Stimulated activated CD4-positive, alpha-beta T cell treated with anti-CD3 and anti-CD28 coated beads, Interleukin-1b, Interleukin-23, amount 100 ng/mL, for 4 hours (primary cell): Measurements from ENCODE around the gene KHNYN.
"Not testable (repeated sequence)": the region's sequence is repeated elsewhere in the genome, so short reads cannot be mapped to it uniquely, and the experiment has no call there.

ENCODE experiments used
- DNase-seq, 2 donors: peaks; one replicate each; pipeline ENCODE4 v3.0.0-alpha.2; 2020; ENCODE audit warnings: low read depth in 2 of 2

Gene KHNYN

DNA sequence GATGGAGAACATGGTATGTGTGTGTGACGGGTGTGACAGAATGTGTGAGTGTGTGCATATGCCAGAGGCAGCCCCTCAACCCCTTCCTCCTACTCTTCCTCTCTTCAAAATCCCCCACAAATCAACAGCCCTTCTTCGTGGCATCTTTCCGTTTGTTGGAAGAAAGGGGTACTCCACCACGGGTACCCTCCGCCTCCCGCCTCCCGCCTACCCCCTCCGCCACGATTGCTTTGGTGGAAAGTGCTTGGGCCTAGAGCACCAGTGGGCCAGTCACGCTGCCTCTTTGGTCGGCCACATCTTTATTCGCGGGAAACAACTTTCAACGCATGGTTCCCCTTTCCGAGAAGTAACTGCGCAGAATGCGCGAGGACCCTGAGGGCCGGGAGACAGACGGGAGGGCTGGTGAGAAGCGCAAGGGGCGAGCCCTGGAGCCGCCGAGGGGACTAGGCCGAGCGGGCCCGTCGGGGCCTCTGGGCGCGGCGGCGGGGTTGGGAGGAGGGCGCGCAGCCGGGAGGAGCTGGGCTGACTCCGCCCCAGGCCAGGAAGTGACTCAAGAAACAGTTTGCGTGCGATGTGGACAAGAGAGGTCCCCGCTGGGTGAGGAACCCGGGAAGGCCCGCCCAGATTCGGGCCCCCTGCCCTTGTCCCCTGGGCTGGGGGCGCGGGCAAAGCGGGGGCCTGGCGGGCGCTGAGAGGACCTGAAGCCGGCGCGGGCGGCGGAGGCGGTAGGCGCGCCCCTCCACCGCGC, at the start of gene KHNYN, which contains the start of gene CBLN3:
KHNYN (plus strand) TSS at position 560 of the 748 bp plus-strand sequence. CDS start 777 bp downstream, outside the sequence.
CBLN3 (minus strand) TSS at position 274 of the 748 bp plus-strand sequence. CDS start 614 bp downstream, outside the sequence.
- DNase-seq, result peak; percentile 76 to 81

DNA sequence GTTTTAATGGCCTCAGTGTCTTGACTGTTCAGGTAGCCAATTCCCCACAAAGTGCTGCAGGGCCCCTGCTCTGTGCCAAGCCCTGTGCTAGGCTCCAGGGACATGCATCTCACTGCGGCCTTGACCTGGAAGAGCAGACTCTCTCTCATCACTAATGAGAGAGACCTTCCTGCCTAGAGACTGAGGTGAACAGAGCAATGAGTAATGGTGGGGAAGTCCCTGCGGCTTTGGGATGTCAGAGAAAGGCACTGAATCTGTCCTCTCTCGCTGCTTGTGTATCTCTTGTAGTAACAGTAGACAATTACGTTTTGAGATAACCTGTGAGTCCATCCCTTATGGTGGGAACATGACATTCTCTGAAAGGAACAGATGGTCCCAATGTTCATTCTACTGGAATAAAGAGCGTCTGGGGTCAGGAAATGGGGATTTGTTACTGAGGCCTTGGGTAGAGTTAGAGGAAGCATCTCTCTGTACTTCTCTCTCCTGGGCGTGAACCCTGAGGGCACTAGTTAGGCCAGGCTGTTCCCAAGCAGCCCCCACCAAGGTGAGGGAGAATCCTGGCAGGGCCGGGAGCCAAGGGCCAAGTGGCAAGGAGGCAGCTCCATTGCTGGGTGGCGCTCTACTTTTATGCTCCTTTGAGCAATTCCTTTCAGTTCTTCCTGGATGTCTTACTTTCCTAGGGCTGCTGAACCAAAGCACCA, 48.2 kb upstream of the KHNYN start:
- DNase-seq, result no peak

DNA sequence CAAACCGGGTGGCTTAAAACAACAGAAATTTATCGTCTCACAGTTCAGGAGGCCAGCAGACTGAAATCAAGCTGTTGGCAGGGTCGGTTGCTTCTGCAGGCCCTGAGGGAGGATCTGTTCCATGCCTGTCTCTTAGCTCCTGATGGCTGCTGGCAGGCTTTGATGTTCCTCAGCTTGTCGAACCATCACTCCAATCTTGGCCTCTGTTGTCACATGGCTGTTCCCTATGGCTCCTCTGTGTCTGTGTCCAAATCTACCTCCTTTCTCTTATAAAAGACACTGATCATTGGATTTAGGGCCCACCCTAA, 47.7 kb upstream of the KHNYN start:
- DNase-seq, result no peak

DNA sequence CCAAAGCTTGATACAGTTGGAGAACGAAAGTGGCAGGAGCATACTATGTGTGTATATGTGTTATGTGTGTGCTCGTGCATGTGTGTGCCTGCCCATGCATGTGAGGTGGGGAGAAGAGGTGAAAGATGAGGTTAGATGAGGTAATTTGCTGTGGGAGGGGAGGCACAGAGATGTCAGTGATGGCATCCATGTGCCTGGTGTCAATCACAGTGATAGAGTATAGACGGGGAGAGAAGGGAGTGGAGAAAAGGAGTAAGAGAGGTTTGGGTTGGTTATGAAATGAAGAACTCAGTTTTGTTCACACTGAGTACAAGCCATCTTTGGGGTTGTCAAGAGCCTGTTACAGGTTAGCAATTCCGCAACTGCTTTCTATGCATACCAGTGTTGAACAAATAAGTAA, 45.6 kb upstream of the KHNYN start:
- DNase-seq, result no peak

DNA sequence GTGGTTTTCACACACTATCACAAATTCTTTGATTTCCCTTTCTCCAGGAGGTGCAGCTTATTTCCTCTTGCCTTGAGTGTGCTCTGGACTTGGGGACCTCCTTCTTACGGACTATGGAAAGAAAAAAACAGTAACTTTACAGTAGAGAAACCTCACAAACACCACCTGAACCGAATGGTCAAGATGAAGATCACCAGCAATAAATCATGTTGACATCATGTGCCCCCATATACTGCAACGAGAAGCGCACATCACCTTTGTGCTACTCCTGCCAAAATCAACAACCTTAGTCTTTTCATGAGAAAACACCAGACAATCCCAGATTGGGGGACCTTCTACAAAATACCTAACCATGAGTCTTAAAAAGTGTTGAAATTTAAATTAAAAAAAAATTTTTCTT, 44.2 kb upstream of the KHNYN start:
- no peak for DNase-seq

DNA sequence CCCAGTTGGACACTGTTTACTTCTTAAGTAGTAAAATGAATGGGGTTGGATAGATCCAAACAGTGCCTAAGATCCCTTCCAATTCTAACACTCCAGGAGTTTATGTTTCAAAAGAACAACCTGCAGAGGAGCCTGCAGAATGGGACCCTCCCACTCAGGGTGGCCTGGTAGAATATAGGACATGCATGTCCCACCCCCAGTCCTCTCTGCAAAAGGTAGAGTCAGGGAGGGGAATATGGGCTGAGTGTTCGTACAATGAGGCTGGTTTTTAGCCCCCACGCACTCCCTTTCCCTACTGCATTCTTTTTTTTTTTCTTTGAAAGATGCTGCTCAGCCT, 42.8 kb upstream of the KHNYN start:
- DNase-seq, result no peak

DNA sequence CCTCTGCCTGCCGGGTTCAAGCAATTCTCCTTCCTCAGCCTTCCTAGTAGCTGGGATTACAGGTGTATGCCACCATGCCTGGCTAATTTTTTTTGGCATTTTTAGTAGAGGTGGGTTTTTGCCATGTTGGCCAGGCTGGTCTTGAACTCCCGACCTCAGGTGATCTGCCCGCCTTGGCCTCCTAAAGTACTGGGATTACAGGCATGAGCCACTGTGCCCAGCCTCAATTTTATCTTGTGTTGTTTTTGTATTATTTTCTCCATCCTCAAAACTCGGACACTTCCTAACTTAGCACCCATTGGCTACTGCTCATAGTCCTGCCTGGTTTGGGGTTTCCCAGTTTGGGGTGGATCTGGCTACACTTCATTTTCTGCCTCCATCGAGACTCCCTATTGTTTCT, 42.2 kb upstream of the KHNYN start:
- DNase-seq, result not testable (repeated sequence)

DNA sequence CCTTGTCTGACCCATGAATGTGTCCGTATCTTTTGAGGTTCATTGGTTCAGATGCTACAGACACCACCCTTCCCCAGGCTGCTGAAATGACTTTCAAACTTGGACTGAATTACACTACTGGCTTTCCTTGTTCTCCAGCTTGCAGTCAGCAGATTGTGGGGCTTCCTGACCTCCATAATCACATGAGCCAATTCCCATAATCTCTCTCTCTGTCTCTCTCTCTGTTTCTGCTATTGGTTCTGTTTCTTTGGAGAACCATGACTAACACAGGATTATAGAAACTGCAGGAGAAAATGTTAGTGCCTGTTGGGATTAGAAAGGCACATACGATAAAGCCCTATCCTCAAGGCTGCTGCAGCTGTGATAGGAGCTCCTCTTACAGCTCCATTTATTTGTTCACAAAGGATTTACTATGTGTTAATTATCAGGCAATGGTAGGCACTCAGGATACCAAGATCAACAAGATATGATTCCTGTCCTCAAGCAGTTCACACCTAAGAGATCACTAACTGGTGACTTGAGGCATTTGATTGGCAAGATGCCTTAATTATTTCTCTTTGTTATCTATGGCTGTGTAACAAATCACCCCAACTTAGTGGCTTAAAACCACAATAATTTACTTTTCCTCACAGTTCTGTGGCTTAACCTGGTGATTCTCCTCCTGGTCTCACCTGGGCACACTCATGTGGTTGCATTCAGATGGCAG, 41.1 kb upstream of the KHNYN start:
- DNase-seq, result no peak

DNA sequence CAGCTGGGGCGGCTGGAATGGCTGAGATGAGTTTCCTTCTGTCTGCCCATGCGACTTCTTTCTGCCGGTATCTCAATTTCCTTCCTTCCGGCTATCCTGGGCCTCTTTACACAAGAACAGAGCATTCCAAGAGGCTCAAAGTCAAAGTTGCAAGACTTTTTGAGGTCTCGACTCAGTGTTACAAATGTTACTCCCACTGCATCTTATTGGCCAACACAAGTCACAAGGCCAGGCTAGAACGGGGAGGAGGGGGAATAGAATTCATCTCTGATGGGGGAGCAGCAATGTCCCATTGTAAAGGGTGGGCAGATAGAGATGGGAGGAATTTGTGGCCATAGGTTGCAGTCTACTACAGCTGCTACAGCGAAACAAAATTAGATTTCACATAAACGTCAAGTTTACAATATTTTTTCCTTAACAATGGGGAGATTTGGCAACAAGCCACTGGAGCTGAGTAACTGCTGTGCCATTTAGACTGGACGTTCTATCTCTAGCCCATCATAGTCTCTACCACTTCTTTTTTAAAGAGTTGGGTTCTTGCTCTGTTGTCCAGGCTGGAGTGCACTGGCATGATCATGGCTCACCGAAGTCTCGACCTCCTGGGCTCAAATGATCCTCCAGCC, 40.4 kb upstream of the KHNYN start:
- no peak for DNase-seq

DNA sequence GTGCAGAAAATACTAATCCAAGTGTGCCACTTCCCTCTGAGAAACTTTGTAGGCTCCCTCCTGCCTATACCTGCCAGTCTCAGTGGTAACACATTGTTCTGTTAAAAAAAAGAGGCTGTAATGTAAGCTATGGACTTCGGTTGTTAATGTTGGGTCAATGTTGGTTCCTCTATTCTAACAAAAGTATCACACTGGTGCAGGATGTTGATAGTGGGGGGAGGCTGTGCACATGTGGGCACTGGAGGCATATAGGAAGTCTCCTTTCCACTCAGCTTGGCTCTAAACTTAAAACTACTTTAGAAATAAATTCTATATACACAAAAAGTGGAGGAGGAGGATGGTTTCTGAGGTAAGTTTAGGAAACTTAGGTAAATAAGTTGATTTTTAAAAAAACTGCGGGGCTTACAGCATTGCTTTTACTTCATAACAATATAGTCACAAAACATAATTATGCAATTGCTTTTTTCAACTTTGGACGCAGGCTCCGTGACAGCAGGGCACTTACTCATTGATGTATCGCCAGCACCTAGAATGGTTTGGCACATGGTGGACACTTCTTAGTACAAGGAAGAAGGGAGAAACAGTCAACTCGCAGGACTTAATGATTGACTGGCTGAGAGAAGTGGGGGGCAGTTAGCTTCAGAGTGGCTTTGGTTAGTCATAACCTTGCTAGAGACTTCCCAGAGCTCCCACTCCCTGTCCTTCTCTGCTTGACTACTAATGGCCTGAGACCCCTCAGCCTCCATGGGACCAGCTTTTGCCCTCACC, 38.9 kb upstream of the KHNYN start:
- no peak for DNase-seq

DNA sequence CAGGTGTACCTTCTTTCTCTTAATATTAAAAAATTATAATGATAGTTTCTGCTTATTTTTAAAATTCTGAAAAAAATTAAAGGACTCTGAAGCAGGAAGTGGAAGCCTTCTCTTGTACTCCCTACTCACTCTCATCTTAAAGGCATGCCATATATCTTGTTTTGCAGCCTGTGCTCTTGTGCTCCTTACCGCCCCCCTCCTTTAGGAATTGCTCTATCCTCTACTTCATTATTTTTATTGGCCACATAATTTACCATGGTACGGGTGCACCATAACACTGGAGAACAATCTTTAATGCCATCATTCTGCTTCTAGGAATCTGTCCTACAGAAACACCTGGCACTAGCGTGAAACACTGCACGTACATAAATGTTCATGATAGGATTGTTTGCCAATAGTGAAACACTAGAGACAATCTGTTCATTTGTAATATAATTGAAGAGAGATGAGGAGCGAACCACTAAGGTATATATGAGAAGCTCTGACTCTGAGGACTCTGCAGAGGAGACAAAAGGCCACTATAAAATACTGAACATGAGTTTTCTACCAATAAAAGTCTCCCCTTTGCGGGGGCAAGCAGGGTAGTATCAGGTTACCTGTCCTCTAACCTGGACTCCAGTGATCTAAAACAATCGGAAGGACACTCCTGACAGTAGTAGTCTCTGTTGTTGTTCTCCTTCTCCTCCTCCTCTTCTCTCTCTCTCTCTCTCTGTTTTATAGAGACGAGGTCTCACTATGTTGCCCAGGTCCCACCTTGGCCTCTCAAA, 37.2 kb upstream of the KHNYN start:
- no peak for DNase-seq

DNA sequence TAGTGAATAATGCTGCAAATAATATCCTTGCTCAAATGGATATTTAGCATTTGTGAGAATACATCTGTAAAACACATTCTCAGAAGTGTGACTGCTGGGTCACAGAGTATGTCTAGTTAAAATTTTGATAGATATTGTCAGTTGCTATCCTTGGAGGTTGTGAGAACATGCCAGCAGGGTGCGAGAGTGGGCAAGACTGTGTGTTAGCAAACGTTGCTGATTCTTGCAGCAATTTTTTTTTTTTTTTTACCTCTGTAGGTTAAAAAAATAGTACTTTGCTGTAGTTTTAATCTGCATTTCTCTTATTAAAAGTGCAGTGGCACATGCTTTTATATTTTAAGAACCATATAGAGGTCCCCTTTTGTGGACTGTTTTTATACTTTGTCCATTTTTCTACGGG, 35.5 kb upstream of the KHNYN start:
- DNase-seq, result no peak

DNA sequence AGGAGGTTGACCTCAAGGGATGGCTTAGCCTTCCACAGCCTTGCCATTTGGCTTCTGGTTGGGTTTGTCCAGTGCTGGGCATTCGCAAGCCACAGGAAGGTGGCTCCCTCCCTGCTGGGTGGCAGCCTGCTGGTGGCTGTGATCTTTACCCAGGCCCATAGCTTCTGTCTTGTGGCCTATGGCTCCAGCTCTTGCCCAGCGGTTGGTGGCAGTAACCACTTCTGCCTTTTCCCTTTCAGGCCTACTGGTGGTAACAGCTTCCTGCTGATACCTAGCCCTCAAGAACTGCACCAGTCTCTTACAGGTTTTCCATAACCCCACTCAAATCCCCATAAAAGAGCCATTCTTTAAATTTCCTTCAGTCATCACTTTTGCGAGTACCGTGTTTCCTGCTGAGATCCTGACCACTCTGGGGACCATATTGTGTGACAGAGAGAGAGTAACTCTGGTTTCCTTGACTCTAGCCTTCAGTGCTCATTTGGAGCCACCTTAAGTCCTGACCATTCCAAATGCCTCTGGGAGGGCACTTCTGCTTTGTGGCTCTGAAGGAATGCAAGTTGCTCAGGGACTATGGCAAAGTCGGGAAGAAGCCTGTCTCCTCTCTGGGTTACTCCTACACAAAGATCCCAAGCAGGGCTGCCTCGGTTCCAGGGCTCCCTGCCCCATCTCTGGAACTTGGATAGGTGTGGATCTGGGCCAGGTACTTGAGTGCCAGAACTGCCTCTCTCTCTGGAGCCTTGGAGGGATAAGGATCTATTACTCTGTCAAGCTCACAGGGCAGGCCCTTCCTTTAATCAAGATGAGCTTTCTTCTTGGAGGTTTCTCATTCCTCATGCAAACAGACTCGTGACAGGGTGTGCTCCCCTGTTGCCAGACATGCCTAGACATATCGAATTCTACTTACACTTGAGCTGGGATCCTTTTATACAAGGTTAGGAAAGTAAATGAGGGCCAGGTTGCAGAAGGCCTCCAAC, 33.9 kb upstream of the KHNYN start:
- DNase-seq, result no peak

DNA sequence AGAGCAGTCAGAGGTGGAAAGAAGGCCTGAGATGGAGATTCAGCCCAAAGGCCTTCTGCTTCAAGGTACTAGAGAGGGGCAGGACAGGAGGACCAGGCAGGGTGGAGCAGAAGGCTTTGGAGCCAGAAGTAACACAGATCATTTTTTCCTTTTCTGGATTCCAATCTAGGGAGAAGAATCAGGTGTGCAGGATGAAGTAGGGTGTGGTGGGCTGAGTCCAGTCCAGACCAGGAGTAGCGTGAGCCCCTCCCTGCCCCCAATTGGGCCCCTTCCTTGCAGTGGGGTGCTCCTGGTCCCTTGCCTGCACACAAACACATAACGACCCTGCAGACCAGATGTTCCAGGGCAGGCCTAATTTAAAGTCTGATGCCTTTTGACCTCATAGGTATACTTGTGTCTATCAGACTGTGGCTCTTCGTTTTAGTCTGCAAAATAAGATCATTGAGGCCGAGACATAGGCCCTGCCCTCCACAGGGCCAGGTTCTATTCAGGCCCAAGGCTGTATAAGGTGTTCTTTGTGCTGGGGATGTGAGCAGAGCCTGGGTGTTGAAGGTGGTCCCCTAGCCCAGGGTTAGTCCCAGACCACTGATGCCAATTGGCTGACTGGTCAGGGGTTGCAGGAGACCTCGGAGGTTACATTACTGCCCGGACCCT, 32.0 kb upstream of the KHNYN start:
- DNase-seq, result no peak

DNA sequence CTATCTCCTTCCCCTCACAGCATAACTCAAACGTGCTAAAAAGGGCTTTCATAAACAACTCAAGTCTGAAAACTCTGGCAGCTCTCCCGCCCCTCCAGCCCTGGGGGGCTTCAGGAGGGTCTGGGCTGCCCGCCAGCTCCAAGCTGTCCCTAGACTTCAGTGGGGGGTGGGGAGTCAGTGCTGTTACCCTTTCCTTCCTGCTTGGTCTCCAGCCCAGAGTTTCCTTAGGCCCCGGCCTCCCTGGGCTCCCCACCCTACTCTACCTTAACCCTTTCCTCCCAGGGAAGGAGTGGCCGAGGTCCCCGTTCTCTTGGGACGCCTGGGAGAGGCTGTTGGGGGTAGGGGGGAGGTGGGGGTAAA, 31.5 kb upstream of the KHNYN start:
- no peak for DNase-seq

DNA sequence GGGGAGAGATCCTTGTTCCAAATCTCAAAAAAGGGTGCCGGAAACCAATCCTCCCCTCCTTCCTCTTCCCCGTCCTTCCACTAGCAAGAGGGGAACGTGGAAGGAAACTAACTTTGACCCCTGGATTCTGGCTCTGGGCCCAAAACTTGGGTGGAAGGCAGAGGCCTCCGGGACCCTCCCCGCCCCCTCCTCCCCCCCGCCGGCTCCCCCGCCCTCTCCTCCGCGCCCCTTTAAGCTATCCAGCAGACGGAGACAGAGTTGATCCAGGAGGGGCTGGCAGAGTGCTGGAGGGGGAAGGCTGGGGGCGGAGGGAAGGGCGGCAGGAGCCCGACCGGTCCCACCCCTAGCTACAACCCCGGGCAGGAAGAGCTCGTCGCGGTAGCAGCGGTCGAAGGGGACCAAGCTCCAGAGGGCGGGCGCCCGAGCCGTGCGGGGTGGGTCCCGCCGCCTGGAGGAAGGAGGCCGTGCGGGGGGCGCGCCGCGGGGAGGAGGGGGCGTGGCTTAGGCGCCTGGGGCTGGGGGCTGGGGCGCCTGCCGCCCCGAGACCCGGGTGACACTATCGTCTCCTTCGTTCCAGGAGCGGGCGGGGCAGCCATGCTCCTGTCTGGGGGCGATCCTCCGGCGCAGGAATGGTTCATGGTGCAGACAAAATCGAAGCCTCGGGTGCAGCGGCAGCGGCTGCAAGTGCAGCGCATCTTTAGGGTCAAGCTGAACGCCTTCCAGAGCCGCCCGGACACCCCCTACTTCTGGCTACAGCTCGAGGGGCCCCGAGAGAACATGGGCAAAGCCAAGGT, 30.9 kb upstream of the KHNYN start, which contains the start of gene NYNRIN:
NYNRIN (plus strand) TSS at position 351 of the 794 bp plus-strand sequence; CDS start at position 595, 244 bp downstream.
- peak in 1 of 2 donors; percentile 14 for DNase-seq

DNA sequence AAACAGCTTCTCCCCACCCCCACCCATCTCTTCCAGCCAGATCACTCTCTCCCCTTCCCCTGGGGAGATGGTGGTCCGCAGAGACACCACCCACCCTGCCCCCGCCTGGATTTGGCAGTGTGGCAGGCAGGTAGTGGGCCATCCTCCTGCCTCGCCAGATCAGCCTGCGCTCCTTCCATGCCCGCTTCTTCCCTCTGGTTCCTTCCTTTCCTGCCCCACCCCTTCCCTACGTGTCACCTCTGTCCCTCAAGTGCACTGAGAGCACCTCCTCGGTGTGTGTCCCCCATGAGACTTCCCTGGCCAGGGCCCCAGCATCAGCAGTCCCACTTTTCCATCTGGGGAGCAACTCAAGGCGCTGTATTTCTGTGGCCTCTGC, 30.3 kb upstream of the KHNYN start:
- no peak for DNase-seq

DNA sequence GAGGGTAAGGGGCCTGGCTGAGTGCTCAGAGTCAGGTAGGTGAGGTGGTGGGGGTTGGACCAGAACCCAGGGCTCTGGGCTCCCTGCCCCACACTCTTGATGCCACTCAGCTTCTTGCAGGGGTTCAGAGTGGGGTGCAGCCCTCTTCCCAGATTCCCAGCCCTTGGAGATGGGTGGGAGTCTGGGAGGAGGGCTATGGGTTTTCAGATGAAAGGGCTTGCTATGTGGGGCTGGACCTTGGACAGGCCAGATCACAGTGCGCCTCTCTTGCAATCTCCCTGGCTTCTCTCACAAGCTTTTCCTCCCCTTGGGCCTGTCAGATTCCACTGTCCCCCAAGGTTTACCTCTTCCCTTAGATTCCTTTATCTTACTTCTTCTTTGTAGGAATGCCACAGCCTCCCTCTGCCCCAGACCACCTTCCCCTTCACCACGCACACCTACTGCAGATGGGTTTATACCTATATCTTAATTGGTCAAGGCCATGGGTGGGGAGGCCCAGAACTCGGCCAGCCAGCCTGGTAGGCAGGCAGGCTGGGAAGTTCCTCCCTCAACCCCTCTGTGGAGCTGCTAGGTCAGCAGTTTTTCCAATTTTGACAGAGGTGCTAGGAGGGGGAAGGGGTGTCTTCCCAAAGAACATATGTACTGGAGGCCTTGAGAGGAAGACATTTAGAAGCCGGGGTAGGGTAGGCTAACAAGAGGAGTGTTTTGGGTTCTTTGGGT, 29.6 kb upstream of the KHNYN start:
- DNase-seq, result no peak
